Fibroblast of lung (primary cell): ENCODE results near the gene MAGI2. TPM values are rescaled to one million over a fixed set of nuclear protein-coding genes. Genes with fewer than 3 reads are reported as not detected.
A peak's percentile ranks its signal among the peaks of the same experiment; 100 is the strongest.

Experiments used
- DNase-seq, 2 donors: peaks; one replicate each; pipeline versions ENCODE4 v3.0.0 to v3.0.0-alpha.2; 2010; ENCODE audit warnings: low read depth in 2 of 2
- H2AFZ ChIP-seq: 2 replicates; pipeline ENCODE4 v1.5.1; 2012; ENCODE audit warnings: low read length, control low read depth, inconsistent platforms
- H3K27ac ChIP-seq: 2 replicates; pipeline ENCODE4 v1.5.1; 2011; ENCODE audit warnings: low read length, control low read depth; ENCODE audit not compliant: insufficient read depth
- H3K27me3 ChIP-seq: 2 replicates; pipeline ENCODE4 v1.5.1; 2011; ENCODE audit warnings: mild to moderate bottlenecking, low read length; ENCODE audit not compliant: control insufficient read depth, insufficient read depth
- H3K36me3 ChIP-seq: 2 replicates; pipeline ENCODE4 v1.5.1; 2011; ENCODE audit warnings: low read length; ENCODE audit not compliant: control insufficient read depth, insufficient read depth
- H3K4me1 ChIP-seq: 2 replicates; pipeline ENCODE4 v1.5.1; 2011; ENCODE audit warnings: low read length; ENCODE audit not compliant: control insufficient read depth, insufficient read depth; ENCODE audit errors: extremely low read depth
- H3K4me2 ChIP-seq: 2 replicates; pipeline ENCODE4 v1.5.1; 2011; ENCODE audit warnings: low read length, control low read depth; ENCODE audit not compliant: insufficient read depth; ENCODE audit errors: extremely low read depth
- H3K4me3 ChIP-seq, 4 experiments: fragments of 200-600 bp in 1 of 4; sonication (generic) in 1 of 4; replicated peaks in 1 of 4; 2 replicates each; pipeline ENCODE4 v1.5.1; 2011 to 2016; ENCODE audit warnings: low read length in 4 of 4, low read depth in 3 of 4, mild to moderate bottlenecking in 3 of 4, control low read depth in 2 of 4, inconsistent platforms in 1 of 4, mixed read lengths in 1 of 4; ENCODE audit not compliant: insufficient read depth in 1 of 4; ENCODE audit errors: control extremely low read depth in 1 of 4
- H3K79me2 ChIP-seq: 2 replicates; pipeline ENCODE4 v1.5.1; 2012; ENCODE audit warnings: mild to moderate bottlenecking, low read length, inconsistent platforms; ENCODE audit not compliant: control insufficient read depth, insufficient read depth
- H3K9ac ChIP-seq: 2 replicates; pipeline ENCODE4 v1.5.1; 2011; ENCODE audit warnings: mild to moderate bottlenecking, low read length, control low read depth; ENCODE audit not compliant: insufficient read depth
- H3K9me3 ChIP-seq: 2 replicates; pipeline ENCODE4 v1.5.1; 2012; ENCODE audit warnings: low read depth, low read length; ENCODE audit not compliant: control insufficient read depth, insufficient read depth
- H4K20me1 ChIP-seq: 2 replicates; pipeline ENCODE4 v1.5.1; 2011; ENCODE audit warnings: low read length; ENCODE audit not compliant: control insufficient read depth, insufficient read depth; ENCODE audit errors: extremely low read depth
- EZH2 ChIP-seq: IDR thresholded peaks from 2 replicates; pipeline ENCODE4 v1.5.1; 2012; ENCODE audit warnings: low read length, control low read depth, mild to moderate bottlenecking; ENCODE audit errors: missing control alignments
- polyA plus RNA-seq, 2 donors: library from polyadenylated mRNA; depleted of rRNA in 1 of 2; stranded (reverse) in 1 of 2; unstranded in 1 of 2; fragments of >200 nt; gene quantifications; 2 replicates each; pipeline ENCODE4 v1.2.1, GENCODE V29; 2011 to 2012; ENCODE audit warnings: missing spikeins in 1 of 2
- total RNA-seq: library from RNA; depleted of rRNA; stranded (reverse); fragments of >200 nt; gene quantifications from 2 replicates; pipeline ENCODE4 v1.2.1, GENCODE V29; 2014
- TF ChIP-seq, protein P1 (sequence below), 2 donors: IDR thresholded peaks in 1 of 2; conservative IDR thresholded peaks in 1 of 2; 1 replicate in 1 of 2; 2 replicates in 1 of 2; pipeline ENCODE4 v1.5.1; 2011 to 2012; ENCODE audit warnings: low read length in 2 of 2, control low read depth in 1 of 2, inconsistent platforms in 1 of 2, low read depth in 1 of 2, mild to moderate bottlenecking in 1 of 2

MAGI2 gene
- total and polyA plus RNA-seq, 2 donors (not counting 1 experiment from before 2014, with no cell fraction given): 1.8 to 17.0 TPM

DNA sequence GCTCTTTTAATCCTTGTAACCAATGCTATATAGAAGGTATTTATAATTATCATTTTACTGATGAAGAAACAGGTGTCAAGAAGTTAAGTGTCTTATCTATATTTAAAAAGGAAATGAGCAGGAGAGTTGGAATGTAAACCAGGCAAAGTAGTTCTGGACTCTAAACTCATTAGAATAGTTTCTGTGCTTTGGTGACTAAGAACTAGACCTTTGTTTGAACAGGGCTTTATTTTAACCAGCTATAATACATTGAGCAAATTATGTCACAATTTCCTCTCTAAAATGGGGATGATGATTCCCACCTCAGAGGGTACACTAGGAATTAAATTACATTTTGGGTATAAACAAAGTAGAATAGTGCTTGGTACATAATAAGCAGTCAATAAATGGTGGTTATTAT, 236.0 kb downstream of the MAGI2 start:
- H3K4me1 ChIP-seq: no peaks in the 10 kb centered on the region
- H3K9ac ChIP-seq: no peak overlapping the region
- no peaks in the 10 kb centered on the region for H3K79me2 ChIP-seq
- H4K20me1 ChIP-seq: no peaks in the 10 kb centered on the region
- H3K27ac ChIP-seq: no peak overlapping the region
- H3K4me2 ChIP-seq: no peak overlapping the region
- no peak for TF ChIP-seq EZH2
- TF ChIP-seq, protein P1, sequence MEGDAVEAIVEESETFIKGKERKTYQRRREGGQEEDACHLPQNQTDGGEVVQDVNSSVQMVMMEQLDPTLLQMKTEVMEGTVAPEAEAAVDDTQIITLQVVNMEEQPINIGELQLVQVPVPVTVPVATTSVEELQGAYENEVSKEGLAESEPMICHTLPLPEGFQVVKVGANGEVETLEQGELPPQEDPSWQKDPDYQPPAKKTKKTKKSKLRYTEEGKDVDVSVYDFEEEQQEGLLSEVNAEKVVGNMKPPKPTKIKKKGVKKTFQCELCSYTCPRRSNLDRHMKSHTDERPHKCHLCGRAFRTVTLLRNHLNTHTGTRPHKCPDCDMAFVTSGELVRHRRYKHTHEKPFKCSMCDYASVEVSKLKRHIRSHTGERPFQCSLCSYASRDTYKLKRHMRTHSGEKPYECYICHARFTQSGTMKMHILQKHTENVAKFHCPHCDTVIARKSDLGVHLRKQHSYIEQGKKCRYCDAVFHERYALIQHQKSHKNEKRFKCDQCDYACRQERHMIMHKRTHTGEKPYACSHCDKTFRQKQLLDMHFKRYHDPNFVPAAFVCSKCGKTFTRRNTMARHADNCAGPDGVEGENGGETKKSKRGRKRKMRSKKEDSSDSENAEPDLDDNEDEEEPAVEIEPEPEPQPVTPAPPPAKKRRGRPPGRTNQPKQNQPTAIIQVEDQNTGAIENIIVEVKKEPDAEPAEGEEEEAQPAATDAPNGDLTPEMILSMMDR (conservative IDR thresholded peaks at IDR 0.05 in 1 of 2, IDR thresholded peaks at IDR 0.05 in 1 of 2; ENCODE audit: low read depth in 1 of 2, low read length in 2 of 2): no peak
- H3K27me3 ChIP-seq: no peaks in the 10 kb centered on the region
- DNase-seq: peak in 1 of 2 donors; percentile 52
- no peak overlapping the region for H3K4me3 ChIP-seq
- H3K36me3 ChIP-seq: no peaks in the 10 kb centered on the region
- H2AFZ ChIP-seq: no peak overlapping the region
- H3K9me3 ChIP-seq: no peaks in the 10 kb centered on the region

DNA sequence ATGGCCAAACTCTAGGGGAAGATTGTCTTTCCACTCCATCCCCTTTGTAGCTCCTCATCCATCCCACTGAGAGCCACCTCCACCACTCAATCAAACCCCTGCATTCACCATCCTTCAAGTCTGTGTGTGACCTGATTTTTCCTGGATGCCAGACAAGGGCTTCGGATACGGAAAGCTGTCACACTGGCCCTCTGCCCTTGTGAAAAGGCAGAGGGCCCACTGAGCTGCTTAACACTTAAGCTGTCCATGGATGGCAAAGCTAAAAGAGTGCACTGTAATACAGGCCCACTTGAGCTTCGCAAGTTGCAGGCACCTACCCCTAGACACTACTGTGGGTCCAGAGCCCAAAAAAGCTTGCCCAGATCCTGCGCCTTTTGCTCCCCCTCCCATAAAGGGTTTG, 237.2 kb downstream of the MAGI2 start:
- Histone ChIP-seq H3K9ac (no peak overlapping the region), H3K36me3 (no peaks in the 10 kb centered on the region), H2AFZ (no peak overlapping the region), H3K4me3 (no peak overlapping the region), H3K27me3 (no peaks in the 10 kb centered on the region), H3K79me2 (no peaks in the 10 kb centered on the region), H3K4me2 (no peak overlapping the region), H3K9me3 (no peaks in the 10 kb centered on the region), H3K27ac (no peak overlapping the region), H3K4me1 (no peaks in the 10 kb centered on the region), H4K20me1 (no peaks in the 10 kb centered on the region)
- no peak for TF ChIP-seq EZH2
- TF ChIP-seq, protein P1 (conservative IDR thresholded peaks at IDR 0.05 in 1 of 2, IDR thresholded peaks at IDR 0.05 in 1 of 2; ENCODE audit: low read depth in 1 of 2, low read length in 2 of 2): no peak
- no peak for DNase-seq

DNA sequence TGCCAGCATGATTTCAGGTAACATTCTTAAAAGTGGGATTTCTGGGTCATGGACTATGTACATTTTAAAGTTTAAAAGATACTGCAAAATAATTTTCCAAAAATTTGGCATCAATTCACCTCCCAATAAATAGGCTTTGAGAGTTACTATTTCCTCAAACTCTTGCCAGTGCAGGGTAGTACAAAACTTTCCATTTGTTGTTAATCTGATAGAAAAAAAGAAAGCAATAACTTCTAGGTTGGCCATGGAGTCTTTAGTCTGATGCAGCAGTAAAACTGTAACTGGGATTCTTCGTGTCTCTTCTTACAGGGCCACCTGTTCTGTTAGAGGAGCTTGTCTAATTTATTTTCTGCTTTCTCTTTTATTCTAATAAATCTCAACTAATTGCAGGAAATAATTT, 241.1 kb downstream of the MAGI2 start:
- H3K4me3 ChIP-seq: no peak overlapping the region
- no peak for DNase-seq
- H3K9ac ChIP-seq: no peak overlapping the region
- no peak overlapping the region for H3K4me2 ChIP-seq
- H3K4me1 ChIP-seq: no peaks in the 10 kb centered on the region
- H2AFZ ChIP-seq: no peak overlapping the region
- no peak overlapping the region for H3K27ac ChIP-seq
- no peaks in the 10 kb centered on the region for H4K20me1 ChIP-seq
- no peaks in the 10 kb centered on the region for H3K79me2 ChIP-seq
- no peaks in the 10 kb centered on the region for H3K27me3 ChIP-seq
- H3K36me3 ChIP-seq: no peaks in the 10 kb centered on the region
- H3K9me3 ChIP-seq: no peaks in the 10 kb centered on the region
- TF ChIP-seq, protein P1 (conservative IDR thresholded peaks at IDR 0.05 in 1 of 2, IDR thresholded peaks at IDR 0.05 in 1 of 2; ENCODE audit: low read depth in 1 of 2, low read length in 2 of 2): no peak
- TF ChIP-seq EZH2: no peak
